Measurements from ENCODE around the gene ARHGAP10. TPM values are rescaled to one million over a fixed set of nuclear protein-coding genes. Genes with fewer than 3 reads are reported as not detected.

The ARHGAP10 gene
- total RNA-seq, 1 experiment from 2014 or later = 4.8 TPM

DNA sequence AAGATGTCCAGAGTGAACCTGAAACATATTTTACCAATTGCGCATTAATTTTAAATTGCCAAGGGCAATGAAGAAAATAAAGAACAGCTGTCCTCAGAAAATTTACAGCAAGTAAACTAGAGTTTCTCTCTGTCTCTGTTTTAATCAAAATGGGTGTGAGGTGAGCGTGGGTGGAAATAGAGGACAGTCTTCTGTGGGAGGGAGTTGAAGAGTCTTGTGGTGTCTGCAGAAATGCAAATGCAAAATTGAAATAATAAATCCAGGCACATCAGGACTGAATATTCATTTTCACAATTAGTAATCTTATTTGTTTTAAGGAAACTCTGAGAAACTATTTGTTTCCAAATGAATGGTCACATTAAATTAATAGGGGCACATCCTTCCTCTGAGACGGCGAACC, 192.0 kb downstream of the ARHGAP10 start:
- ChIA-PET POLR2A (ENCODE audit: low non-redundant PET) (no interaction called here), CTCF (no interaction called here)
- Histone ChIP-seq H3K27ac (ENCODE audit: low read depth, low read length, poor library complexity, severe bottlenecking) (no peak overlapping the region), H3K27me3 (replicated peaks; ENCODE audit: insufficient read depth, low read depth, low read length, poor library complexity) (no peaks in the 10 kb centered on the region), H3K36me3 (ENCODE audit: insufficient read depth, low read length, poor library complexity, severe bottlenecking) (no peaks in the 10 kb centered on the region), H3K4me1 (ENCODE audit: insufficient read depth, low read length, poor library complexity, severe bottlenecking) (peaks cover 21% of the 10 kb centered on the region), H3K4me3 (ENCODE audit: low read depth, low read length, poor library complexity, severe bottlenecking) (no peak overlapping the region), H3K9me3 (ENCODE audit: low read depth, low read length, poor library complexity, severe bottlenecking) (no peaks in the 10 kb centered on the region)
- intact Hi-C loops (cut with micrococcal nuclease; ENCODE audit: unreplicated experiment) = no loop called here
- TF ChIP-seq EZH2 (IDR thresholded peaks at IDR 0.05; ENCODE audit: borderline replicate concordance, low read depth, low read length, poor library complexity, severe bottlenecking) = no peak
- TF ChIP-seq, protein P1, sequence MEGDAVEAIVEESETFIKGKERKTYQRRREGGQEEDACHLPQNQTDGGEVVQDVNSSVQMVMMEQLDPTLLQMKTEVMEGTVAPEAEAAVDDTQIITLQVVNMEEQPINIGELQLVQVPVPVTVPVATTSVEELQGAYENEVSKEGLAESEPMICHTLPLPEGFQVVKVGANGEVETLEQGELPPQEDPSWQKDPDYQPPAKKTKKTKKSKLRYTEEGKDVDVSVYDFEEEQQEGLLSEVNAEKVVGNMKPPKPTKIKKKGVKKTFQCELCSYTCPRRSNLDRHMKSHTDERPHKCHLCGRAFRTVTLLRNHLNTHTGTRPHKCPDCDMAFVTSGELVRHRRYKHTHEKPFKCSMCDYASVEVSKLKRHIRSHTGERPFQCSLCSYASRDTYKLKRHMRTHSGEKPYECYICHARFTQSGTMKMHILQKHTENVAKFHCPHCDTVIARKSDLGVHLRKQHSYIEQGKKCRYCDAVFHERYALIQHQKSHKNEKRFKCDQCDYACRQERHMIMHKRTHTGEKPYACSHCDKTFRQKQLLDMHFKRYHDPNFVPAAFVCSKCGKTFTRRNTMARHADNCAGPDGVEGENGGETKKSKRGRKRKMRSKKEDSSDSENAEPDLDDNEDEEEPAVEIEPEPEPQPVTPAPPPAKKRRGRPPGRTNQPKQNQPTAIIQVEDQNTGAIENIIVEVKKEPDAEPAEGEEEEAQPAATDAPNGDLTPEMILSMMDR (conservative IDR thresholded peaks at IDR 0.05; ENCODE audit: low read depth, low read length) = no peak
- BruUV-seq (replicated peaks) = no TSS peak
- DNase-seq (ENCODE audit: low spot score) = no peak

DNA sequence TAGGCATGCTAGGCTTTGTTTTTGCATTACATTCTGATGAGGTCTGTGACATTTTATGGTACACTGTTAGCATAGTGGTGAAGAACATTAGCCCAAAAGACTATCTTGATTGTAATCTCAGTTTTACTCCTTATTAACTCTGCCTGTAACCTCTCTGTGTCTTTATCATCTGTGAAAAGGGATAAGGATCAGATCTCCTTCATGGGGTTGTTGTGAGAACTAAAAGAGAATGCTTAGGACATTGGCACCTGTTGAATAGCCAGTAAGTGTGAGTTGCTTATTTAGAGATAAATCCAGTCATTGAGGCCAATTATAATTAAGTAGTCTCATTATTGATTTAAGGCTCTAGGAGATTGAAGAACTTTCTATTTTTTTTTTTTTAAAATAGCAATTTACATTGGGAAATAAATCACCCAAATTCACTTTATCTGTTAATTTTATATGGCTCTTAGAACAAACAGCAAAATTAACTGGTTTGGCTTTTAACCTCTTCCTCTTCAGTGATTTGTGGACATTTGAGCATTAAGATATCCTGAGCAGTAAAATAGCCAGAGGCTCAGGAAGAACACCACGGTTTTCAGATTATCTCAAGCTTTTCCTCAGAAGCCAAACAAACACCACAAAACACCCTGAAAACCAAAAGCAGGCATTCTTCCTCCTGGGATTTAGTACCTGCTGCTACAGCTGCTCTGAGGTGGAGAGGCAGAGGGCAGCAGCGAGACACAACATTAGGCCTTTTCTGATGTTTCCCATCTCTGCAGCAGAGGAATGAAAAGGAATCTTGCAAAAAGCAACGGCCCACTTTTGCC, 192.9 kb downstream of the ARHGAP10 start:
- Histone ChIP-seq H3K4me1 (ENCODE audit: insufficient read depth, low read length, poor library complexity, severe bottlenecking) (peaks cover 28% of the 10 kb centered on the region), H3K9me3 (ENCODE audit: low read depth, low read length, poor library complexity, severe bottlenecking) (no peaks in the 10 kb centered on the region), H3K36me3 (ENCODE audit: insufficient read depth, low read length, poor library complexity, severe bottlenecking) (no peaks in the 10 kb centered on the region), H3K27ac (ENCODE audit: low read depth, low read length, poor library complexity, severe bottlenecking) (no peak overlapping the region), H3K27me3 (replicated peaks; ENCODE audit: insufficient read depth, low read depth, low read length, poor library complexity) (no peaks in the 10 kb centered on the region), H3K4me3 (ENCODE audit: low read depth, low read length, poor library complexity, severe bottlenecking) (no peak overlapping the region)
- TF ChIP-seq EZH2 (IDR thresholded peaks at IDR 0.05; ENCODE audit: borderline replicate concordance, low read depth, low read length, poor library complexity, severe bottlenecking) = no peak
- TF ChIP-seq, protein P1 (conservative IDR thresholded peaks at IDR 0.05; ENCODE audit: low read depth, low read length) = peak; percentile 67
- no TSS peak for BruUV-seq (replicated peaks)
- CTCF ChIA-PET = interaction anchor here (0.6 kb wide), 1 partner anchor 87 kb away, joined by 3 read pairs; no protein-coding TSS in a partner anchor
- POLR2A ChIA-PET (ENCODE audit: low non-redundant PET) = no interaction called here
- peak; percentile 59 for DNase-seq (ENCODE audit: low spot score)
- intact Hi-C loops (cut with micrococcal nuclease; ENCODE audit: unreplicated experiment) = no loop called here

DNA sequence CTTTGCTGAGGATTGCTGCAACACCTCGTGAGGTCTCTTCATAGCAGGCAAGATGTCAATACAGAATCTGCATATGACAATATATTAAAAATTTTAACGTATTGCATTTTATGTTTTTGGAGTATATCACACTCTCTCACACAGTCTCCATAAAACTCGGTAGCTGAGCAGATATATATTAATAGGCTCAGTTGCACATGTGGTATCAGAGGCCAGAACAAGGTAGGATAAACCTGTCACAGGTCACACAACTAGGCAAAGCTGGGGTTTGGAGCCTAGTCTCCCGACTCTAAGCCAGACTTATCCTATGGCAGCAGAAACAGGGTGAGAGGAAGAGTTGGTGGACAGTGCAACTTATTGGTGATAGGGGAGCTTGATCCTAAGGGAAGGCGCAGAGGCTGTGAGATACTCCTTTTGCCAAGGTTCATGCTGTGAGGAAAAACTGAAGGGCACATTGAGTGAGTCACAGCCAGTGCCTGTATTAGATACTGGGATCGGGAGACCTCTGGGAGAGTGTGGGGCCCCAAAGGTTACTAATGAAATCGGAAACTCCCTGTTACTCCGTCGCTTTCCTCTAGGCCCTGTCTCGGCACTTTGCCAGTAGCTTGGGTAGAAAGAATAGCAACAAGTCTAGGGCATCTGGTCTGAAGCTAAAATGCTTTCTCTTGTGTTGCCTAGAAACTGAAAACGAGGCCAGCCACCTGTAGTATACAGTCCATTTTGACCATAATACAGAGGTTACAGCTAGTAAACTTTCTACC, 195.7 kb downstream of the ARHGAP10 start:
- Histone ChIP-seq H3K9me3 (ENCODE audit: low read depth, low read length, poor library complexity, severe bottlenecking) (no peaks in the 10 kb centered on the region), H3K4me3 (ENCODE audit: low read depth, low read length, poor library complexity, severe bottlenecking) (no peak overlapping the region), H3K4me1 (ENCODE audit: insufficient read depth, low read length, poor library complexity, severe bottlenecking) (peaks cover 28% of the 10 kb centered on the region), H3K27me3 (replicated peaks; ENCODE audit: insufficient read depth, low read depth, low read length, poor library complexity) (no peaks in the 10 kb centered on the region), H3K27ac (ENCODE audit: low read depth, low read length, poor library complexity, severe bottlenecking) (no peak overlapping the region), H3K36me3 (ENCODE audit: insufficient read depth, low read length, poor library complexity, severe bottlenecking) (no peaks in the 10 kb centered on the region)
- no TSS peak for BruUV-seq (replicated peaks)
- CTCF ChIA-PET = interaction anchor here (1.0 kb wide), 1 partner anchor 11 kb away, joined by 3 read pairs; no protein-coding TSS in a partner anchor
- intact Hi-C loops (cut with micrococcal nuclease; ENCODE audit: unreplicated experiment) = no loop called here
- DNase-seq (ENCODE audit: low spot score) = peak; percentile 48
- POLR2A ChIA-PET (ENCODE audit: low non-redundant PET) = no interaction called here
- no peak for TF ChIP-seq EZH2 (IDR thresholded peaks at IDR 0.05; ENCODE audit: borderline replicate concordance, low read depth, low read length, poor library complexity, severe bottlenecking)
- TF ChIP-seq, protein P1 (conservative IDR thresholded peaks at IDR 0.05; ENCODE audit: low read depth, low read length) = no peak

All from A673 (cell line).